ENCODE results near the gene ARSG.

DNA sequence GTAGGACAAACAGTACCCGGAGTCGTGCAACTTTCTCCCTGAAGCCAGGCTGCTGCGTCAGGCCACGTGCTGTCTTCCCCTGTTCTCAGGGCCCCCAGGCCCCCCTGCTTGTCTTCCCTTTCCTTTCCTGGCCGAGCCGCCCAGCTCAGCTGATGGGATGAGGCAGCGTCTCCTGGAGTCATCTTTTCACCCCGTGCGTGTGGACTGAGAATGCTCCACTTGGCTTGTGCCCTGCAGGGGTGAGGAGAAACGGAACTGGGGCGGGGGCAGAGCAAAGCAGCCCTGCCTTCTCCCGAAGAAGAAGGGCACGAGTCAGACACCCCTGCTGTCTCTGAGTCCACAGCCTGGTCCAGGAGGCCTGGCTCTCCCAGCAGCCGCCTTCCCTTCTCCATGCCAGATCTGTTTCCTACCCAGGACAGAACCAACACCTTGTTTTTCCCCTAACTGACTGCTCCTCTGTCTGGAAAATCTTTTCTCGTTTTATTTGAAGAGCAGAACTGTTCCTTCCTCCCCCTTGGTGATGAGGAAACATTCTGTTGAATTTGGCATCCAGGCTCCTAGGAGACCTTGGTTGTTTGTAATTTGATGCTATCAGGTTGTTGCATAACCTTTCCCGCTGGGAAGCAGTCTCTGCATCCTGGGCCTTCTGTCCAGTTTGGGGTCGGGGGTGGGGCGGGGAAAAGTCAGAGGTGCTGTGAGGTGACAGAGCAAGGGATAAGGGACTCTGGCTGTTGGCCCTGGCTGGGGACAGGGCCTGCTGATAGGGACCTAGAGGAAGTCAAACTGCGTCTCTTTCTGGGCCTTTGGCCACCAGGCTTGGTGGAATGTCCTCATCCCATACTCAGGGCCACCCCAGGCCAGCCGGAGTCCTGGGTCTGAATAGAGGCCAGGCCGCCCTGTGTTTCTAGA, 87.2 kb downstream of the ARSG start:
- TF ChIP-seq, protein P1, sequence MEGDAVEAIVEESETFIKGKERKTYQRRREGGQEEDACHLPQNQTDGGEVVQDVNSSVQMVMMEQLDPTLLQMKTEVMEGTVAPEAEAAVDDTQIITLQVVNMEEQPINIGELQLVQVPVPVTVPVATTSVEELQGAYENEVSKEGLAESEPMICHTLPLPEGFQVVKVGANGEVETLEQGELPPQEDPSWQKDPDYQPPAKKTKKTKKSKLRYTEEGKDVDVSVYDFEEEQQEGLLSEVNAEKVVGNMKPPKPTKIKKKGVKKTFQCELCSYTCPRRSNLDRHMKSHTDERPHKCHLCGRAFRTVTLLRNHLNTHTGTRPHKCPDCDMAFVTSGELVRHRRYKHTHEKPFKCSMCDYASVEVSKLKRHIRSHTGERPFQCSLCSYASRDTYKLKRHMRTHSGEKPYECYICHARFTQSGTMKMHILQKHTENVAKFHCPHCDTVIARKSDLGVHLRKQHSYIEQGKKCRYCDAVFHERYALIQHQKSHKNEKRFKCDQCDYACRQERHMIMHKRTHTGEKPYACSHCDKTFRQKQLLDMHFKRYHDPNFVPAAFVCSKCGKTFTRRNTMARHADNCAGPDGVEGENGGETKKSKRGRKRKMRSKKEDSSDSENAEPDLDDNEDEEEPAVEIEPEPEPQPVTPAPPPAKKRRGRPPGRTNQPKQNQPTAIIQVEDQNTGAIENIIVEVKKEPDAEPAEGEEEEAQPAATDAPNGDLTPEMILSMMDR (IDR thresholded peaks at IDR 0.05): peak in 1 of 6 experiments; percentile 22
- TF ChIP-seq POLR2A (IDR thresholded peaks at IDR 0.05) (peak in 2 of 4 donors; percentile 56 to 65), EP300 (IDR thresholded peaks at IDR 0.05) (peak; percentile 95 to 99 (median 97))
